Stimulated activated CD4-positive, alpha-beta T cell treated with anti-CD3 and anti-CD28 coated beads, Interleukin-12 subunit alpha, Interleukin-12 subunit beta, amount 100 ng/mL, for 48 hours (primary cell): ENCODE data around the gene MYD88.

ENCODE experiments used
- DNase-seq, 3 donors: peaks; one replicate each; pipeline ENCODE4 v3.0.0-alpha.2; 2020; ENCODE audit warnings: low read depth in 2 of 3, low spot score in 1 of 3

The MYD88 gene

DNA sequence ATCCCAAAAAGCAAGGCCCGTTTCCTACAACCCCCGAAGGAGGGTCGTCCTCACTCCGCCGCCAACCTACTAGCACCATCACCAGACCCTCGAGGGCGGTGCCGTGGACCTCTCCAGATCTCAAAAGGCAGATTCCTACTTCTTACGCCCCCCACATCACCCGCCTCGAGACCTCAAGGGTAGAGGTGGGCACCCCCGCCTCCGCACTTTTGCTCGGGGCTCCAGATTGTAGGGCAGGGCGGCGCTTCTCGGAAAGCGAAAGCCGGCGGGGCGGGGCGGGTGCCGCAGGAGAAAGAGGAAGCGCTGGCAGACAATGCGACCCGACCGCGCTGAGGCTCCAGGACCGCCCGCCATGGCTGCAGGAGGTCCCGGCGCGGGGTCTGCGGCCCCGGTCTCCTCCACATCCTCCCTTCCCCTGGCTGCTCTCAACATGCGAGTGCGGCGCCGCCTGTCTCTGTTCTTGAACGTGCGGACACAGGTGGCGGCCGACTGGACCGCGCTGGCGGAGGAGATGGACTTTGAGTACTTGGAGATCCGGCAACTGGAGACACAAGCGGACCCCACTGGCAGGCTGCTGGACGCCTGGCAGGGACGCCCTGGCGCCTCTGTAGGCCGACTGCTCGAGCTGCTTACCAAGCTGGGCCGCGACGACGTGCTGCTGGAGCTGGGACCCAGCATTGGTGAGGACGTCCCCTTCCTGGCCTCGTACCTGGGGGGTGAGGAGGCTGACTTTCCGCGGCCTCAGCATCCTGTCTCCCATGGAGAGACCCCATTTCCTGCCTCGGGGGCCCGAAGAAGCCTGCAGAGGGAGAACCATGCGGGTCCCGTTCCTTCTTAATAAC, at the start of gene MYD88:
TSS of gene MYD88 (plus strand) at position 313 of the 842 bp plus-strand sequence. CDS start at position 353, 40 bp downstream.
- DNase-seq = peak; percentile 59 to 79 (median 71)

DNA sequence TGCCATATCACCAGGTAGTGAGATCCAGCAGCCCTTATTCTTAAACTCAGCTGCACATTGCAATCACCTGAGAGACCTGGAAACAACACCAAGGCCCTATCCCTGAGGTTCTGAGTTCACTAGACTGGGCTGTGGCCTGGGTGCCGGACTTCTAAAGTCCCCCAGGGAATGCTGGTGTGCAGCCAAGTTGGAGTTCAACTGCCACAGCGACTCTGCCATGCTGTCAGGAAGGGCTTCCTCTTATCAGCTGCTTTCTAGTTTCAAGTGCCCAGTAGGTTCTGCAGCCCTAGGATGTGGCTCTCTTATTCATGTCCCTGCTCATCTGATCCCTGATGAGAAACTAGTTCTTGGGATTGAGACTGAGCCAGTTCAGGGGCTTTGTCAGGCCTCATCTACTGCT, 49.3 kb upstream of the MYD88 start:
- DNase-seq = no peak

DNA sequence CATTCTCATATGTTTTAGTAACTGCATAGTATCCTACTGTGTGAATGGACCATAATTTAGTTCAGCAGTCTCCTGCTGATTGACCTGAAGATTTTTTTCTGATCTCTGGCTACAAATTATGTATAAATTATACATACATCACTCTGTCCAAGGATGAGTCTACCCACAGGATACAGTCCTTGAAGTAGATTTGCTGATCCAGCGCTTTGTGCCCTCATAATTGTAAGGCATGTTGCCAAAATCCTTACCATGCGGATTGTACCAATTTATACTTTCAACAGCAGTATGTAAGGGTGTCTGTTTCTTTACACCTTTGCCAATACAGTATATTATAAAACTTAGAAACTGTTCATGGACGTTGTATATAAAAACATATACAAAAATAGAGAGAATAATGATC, 48.0 kb upstream of the MYD88 start:
- DNase-seq = no peak

DNA sequence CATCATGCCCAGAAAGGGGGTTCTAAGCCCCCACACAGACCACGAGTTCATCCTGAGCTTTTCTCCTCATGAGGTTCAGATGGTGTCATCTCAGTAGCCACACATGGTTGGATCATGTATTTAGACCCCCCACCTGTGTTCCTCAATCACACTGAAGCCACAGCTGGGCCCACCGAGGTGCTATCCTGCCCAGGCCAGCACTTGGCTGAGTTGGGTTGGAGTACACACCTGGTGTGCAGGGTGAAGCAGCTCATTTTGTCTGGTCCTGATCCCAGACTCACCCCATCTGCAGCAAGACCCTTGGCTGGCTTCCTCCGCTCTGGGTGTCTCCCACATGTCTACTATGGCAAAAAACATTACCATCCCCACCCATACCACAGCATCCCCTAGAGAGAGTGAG, 43.5 kb upstream of the MYD88 start:
- DNase-seq = no peak

DNA sequence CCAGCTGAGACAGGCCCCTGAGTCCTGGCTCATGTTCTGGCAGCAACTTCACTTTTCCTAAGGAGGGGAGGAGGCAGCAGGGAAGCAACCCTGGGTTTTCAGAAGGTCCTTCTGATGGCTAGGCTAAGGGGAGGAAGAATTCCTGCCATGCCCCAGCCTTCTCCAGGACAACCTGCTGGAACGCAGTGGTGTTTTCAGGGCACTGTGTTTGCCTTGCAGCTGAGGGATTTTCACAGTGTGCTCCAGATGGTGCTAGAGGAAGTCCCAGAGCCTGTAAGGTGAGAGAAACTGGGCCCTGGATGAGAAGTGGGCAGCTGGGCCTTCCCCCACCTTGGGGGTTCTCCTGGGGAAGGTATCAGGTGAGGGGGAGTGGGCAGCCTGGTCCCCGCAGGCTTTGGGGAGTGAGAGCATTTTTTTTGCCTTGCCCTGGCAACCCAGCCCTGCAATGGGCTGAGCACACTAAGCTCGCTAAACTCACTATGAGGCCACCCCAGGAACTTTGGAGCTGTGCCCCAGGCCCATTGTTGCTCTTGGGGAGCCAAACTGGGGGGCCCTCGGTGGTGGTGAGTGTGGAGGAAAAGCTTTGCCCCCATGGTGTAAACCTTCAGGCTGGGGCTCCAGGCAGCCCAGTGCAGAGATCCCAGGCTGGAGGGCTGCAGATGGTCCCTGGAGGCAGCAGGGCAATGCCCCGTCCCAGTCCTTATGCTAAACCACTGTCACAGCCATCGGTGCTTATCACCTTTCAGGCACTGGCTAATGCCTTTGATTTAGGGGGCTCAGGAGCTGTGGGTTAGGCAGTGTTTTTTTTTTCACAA, 42.6 kb upstream of the MYD88 start:
- no peak for DNase-seq

DNA sequence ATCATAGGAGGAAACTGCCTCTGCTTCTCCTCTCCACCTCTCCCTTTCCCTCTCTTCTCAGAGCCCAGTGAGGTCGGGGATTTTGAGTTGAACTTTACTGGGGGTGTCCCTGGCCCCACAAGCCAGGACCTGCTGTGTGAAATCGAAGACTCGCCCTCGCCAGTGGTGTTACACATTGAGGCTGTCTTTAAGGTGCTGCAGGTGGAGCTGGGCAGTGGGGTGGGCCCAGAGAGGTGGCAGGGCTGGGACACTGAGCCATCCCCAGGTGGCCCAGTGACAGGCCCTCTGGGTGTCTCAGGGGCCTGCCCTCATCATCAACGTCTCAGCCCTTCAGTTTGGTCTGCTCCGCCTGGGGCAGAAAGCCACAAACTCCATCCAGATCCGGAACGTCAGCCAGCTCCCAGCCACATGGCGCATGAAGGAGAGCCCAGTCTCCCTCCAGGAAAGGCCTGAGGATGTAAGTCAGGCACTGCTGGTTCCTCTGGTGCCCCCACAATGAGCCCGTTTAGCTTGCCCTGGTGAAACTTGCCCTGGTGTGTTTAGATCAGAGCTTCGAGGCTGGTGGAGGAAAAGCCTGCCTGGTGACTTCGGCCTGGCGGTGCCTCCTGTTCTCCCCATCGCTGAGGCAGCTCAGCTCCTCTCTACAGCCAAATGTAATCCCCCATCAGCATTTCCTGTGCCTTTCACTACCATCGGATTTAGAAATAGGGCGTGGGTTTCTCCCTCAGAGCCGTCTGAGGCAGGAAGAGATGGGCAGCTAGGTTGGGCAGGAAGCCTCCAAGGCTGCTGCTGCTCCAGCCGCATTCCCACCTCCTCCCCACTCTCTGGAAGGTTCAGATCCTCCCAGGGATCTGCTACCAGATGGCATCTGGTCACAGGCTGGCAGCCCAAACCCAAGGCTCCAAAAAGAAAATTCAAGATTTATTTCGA, 40.8 kb upstream of the MYD88 start:
- no peak for DNase-seq

DNA sequence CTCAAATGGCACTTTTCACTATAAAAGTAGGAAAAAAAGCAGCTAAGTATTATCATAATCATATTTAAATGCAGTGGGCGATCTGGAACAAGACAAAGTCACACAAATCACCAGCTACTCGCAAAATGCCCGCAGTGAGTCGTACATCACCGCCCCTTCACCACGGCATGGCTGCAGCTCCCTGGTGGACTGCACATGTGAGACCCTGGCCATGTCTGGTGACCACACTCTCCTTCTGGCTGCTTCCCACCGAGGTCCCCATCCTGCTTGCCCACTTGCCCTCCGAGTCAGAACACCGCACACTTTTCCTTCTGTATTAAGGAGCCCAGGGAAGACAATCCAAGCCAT, 40.1 kb upstream of the MYD88 start:
- DNase-seq = no peak

DNA sequence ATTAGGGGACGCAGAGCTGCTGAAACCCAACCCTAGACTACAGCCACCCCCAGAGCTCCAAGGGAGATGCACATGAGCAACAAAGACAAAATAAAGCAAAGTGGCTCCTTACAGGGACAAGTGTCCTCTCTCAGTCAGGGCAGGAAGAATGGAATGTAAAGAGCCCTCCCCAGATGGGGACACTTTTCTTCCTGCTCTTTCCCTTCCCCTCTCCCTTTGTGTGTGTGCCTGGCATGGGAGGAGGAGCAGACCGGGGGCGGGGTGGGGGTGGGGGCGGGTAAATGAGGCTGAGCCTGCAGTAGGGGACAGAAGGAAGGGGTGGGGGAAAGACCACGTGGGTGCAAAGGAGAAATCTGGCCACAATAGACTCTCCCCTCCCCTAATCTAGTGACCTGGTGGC, 38.9 kb upstream of the MYD88 start:
- no peak for DNase-seq

DNA sequence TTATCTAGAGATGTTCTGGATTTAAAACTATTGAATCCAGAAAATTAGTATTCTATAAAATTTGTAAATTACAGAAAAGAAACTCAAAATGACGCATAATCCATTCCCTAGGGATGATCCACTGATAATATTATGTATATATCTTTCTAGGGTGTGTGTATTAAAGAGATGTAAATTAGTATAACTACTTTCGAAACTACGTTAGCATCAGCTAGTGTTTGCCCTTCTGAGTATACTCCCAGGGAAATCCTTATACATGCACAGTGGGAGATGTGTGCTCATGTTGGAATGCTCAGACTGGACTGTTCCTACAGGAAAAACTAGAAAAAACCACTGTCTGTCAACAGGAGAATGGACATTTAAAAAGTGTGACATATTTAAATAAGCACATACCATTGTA, 38.0 kb upstream of the MYD88 start:
- no peak for DNase-seq

DNA sequence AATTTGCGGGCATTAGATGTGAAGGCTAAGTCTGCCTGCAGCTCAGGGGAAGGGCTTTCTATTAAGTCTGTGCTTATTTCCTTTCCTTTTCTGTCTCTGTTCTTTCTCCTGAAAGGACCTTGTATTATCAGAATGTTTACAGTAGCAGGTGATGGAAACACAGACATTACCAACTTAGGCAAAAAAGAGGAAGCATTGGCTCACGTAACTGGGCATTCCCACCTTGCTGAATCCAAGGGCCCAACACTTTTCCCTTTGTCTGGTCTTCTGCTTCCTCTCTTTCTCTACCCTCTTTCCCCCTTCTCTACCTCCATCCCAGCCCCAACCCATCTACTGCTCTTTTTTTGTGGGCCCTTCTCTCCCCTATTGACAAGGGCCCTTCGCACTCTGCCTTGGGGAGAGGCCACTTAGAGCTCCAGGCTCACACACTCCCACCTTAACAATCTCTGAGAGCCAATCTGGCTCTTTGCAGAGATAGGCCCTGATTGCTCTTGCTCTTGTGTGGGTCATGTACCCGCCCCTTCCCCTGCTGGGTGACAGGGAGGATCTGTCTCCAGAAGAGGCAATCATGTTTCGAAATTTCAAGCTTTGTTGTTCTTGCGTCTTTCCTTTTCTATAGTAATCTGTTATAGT, 36.5 kb upstream of the MYD88 start:
- no peak for DNase-seq

DNA sequence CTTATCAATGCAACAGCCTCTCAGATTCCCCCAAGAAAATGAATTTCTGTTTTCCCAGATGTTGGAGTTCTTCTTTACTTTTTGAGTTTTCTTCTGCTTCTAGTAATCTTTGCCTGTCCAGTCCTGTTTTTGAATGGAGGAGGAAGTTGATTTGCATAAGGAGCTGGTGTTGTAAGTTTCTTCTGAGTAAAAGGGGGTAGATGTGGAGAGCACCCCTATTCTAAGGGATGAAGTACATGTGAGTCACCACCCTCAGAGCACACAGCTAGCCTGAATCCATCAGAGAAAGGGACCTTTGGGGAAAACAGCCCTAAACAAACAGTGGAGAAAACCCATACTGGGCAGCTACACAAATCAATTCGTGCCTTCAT, 36.0 kb upstream of the MYD88 start:
- DNase-seq = no peak

DNA sequence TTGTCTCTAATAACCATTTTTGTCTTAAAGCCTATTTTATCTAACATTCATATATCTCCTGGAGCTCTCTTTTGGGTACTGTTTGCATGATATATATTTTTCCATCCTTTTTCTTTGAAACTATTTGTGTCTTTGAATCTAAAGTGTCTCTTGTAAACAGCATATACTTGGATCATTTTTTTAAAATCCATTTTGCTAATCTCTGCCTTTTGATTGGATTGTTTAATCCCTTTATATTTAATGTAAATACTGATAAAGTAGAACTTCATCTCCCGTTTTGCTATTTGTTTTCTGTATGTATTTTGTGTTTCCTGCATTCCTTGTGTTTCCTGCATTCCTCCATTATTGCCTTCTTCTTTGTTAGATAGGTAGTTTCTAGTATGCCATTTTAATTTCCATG, 32.9 kb upstream of the MYD88 start:
- no peak for DNase-seq

DNA sequence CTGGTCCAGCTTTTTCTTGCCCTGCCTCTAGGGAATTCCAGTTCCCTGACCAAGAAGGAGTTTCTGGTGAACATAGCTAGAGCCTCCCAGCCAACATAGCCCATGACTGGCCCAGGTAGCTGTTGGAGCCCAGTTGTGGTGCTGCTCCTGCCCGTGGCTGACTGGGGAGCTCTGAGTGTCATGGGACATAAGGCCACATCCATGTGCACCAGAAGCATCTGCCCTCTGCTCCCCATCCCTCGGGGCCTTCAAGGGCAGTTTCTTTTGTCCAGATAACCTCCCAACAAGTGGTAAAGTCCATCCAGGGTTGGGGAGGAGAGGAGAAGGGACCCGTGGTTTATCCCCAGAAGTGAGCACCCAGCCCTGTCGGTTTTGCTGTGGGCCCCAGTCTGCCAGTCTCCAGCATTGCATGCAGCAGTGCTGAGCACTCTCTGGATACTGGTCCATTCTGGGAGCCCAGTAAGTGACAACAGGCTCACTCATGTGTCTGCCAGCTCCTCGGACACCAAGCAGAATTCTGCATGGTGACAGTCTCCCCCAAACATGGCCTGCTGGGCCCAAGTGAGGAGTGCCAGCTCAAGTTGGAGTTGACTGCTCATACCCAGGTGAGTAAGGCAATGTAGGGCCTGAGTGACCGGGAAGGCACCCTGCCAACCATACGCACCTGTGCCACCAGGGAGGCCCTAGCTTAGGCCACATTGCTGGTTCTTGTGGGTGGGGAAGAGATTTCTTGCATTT, 30.4 kb upstream of the MYD88 start:
- no peak for DNase-seq

DNA sequence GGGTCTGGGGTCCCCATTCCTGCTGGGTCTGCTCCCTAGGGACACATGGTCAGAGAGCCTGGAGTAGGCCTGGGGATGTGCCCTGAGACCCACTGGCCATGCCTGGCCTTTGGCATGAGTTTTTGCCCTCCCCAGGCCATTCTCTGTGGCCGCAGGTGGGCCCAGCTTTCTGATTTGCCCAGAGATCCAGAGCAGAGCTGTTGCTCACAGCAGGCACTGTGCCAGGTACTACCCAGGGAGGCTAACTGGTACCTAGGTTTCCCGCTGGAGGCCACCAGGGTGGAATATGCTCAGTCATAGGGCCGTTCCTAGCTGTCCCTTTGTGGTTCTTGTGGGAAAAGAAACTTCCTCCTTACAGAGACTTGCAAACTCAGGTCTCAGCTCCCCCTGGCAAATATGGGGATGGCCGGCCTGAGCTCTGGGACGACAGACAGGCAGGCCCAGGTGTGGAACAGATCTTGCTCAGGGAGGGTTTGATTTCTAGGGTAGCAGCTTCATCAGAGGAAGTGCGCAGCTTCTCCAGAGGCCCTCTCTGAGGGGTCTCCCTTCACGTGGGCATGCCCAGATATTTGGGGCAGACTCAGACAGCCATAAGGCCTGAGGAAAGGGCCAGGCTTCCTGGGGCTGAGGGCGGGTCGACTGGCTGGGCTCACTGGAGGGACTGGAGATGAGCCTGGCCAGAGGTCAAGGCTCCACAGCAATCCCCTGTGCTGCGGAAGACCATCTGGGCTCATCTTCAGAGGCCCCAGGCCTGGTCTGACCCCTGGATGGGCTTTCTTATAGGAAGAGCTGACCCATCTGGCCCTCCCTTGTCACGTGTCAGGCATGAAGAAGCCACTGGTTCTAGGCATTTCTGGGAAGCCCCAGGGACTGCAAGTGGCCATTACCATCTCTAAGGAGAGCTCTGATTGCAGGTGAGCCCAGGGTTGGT, 29.5 kb upstream of the MYD88 start:
- no peak for DNase-seq

DNA sequence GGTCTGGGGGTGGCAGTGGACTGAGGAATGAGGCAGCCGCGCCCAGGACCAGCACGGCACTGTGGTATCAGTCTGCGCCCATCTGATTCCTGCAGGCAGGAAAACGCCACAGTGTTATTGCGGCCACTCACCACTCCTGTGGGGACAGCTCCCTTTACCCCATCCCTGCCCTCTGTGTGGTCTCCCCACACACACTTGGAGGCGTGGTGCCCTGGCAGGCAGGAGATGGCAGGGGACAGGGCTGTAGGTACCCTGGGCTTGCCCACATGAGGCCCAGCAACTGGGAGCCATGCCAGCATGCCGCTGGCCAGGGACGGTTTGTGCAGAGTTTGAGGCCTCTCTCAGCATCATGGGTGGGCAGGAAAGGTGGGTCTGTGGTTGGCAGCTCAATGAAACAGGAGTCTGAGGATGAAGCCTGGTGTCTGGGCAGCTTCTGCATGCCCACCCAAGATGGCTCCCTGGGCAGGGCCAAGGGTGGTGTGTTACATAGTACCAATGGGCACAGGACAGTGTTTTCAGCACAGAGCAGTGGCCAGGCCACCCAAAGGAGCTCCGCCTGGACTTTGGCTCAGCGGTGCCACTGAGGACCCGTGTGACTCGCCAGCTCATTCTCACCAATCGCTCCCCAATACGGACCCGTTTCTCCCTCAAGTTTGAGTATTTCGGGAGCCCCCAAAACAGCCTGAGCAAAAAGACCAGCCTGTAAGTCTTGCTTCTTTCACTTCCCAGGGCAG, 28.7 kb upstream of the MYD88 start:
- DNase-seq = no peak

DNA sequence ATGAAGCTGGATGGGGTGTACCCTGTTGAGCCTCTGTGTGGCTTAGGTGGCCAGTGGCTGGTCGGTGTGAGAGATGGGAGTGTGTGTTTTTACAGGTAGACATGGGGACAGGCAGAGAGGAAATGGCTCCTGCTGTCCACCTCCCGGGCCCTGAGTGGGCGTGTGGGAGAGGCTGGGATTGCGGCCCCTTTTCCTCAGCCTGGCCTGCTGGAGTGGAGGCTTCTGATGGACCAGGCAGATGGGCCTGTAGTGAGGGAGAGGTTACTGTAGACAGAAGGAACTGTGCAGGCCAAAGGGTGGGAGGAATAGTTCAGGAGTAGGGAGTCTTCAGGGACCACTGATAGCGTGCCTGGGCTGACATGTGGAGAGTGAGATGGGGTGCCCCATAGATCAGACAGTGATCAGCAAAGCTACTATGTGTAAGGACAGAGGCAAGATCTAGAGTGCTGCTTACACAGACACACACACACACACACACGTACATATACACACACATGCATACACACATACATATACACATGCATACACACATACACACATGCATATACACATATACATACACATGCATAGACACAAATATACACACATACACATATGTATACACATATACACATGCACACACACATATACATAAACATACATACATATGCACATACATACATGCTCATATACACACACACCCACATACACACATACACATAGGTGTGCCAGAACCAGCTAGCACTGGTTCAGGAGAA, 28.0 kb upstream of the MYD88 start:
- DNase-seq = no peak

DNA sequence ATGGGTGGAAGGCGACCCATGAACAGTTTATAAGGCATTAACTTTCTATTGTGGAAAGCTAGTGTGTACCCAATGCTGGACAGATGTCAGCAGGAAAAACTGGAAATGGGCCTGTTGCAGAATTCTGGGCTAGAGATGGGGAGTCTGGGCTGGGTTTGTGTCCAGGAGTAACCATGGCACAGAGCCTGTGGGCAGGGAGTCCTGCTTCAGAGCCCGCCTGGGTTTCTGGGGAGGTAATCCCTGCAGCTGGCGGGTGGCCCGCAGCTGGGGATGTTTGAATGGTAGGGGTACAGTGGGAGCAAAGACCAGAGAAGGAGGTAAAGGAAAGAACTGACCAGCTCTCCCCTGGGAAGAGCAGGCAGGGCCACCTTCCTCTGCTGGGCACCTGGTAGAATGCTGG, 27.3 kb upstream of the MYD88 start:
- no peak for DNase-seq
